ENCODE results near the gene TENM4. TPM values are rescaled to one million over a fixed set of nuclear protein-coding genes. Genes with fewer than 3 reads are reported as not detected.
A peak's percentile ranks its signal among the peaks of the same experiment; 100 is the strongest.

Gene TENM4
- total RNA-seq, 2 experiments from 2014 or later, result not detected

DNA sequence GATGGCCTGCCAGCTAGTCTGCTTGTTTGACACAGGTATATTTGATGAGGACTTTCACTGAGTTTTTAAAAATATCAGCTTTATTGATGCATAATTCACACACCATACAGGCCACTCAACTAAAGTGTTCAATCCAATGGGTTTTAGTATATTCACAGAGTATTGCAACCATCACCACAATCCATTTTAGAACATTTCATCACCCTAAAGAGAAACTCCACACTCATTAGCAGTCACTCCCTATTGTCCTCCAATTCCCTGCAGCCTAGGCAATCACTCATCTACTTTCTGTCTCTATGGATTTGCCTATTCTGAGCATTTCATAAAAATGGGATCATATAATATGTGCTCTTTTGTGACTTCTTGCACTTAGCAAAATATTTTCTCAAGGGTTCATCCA is 468.2 kb downstream of the TENM4 start:
- TF ChIP-seq, protein P1, sequence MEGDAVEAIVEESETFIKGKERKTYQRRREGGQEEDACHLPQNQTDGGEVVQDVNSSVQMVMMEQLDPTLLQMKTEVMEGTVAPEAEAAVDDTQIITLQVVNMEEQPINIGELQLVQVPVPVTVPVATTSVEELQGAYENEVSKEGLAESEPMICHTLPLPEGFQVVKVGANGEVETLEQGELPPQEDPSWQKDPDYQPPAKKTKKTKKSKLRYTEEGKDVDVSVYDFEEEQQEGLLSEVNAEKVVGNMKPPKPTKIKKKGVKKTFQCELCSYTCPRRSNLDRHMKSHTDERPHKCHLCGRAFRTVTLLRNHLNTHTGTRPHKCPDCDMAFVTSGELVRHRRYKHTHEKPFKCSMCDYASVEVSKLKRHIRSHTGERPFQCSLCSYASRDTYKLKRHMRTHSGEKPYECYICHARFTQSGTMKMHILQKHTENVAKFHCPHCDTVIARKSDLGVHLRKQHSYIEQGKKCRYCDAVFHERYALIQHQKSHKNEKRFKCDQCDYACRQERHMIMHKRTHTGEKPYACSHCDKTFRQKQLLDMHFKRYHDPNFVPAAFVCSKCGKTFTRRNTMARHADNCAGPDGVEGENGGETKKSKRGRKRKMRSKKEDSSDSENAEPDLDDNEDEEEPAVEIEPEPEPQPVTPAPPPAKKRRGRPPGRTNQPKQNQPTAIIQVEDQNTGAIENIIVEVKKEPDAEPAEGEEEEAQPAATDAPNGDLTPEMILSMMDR (IDR thresholded peaks at IDR 0.05), result no peak
- DNase-seq (no peak), ATAC-seq (no peak)
- H3K27me3 Mint-ChIP-seq, result peaks cover 1% of the 10 kb centered on the region
- H3K27ac Mint-ChIP-seq, result no peak overlapping the region
- CTCF ChIA-PET, result no interaction called here
- H3K36me3 Mint-ChIP-seq (ENCODE audit: low read depth), result no peaks in the 10 kb centered on the region
- POLR2A ChIA-PET, result no interaction called here
- no peak overlapping the region for H3K4me3 Mint-ChIP-seq
- intact Hi-C loops (cut with micrococcal nuclease), result no loop called here
- peaks cover 3% of the 10 kb centered on the region for H3K9me3 Mint-ChIP-seq
- no peaks in the 10 kb centered on the region for H3K4me1 Mint-ChIP-seq (ENCODE audit: low read depth)

DNA sequence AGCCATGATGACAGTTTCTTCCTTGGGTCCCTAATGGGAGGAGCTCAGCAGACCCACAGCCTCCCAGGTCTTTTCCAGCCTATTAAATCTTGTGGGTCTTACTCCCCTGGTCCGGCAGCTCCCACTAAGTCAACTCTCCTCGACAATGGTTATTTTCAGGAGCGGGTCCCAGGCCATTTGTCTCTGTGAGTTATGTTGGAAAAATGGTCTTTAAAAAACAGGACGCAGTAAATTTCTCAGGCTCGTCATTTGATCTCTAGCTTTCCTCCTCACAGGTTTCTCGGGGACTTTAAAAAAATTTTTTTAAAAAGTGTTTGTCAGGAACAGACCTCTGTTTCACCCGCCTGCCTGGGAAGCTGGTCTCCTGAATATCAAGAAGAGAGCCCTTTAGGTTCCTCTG is 468.7 kb downstream of the TENM4 start:
- no peaks in the 10 kb centered on the region for H3K4me1 Mint-ChIP-seq (ENCODE audit: low read depth)
- peaks cover 1% of the 10 kb centered on the region for H3K27me3 Mint-ChIP-seq
- TF ChIP-seq, protein P1 (IDR thresholded peaks at IDR 0.05), result no peak
- POLR2A ChIA-PET, result no interaction called here
- CTCF ChIA-PET, result no interaction called here
- H3K9me3 Mint-ChIP-seq, result no peaks in the 10 kb centered on the region
- no peaks in the 10 kb centered on the region for H3K36me3 Mint-ChIP-seq (ENCODE audit: low read depth)
- DNase-seq (no peak), ATAC-seq (no peak)
- H3K4me3 Mint-ChIP-seq, result no peak overlapping the region
- intact Hi-C loops (cut with micrococcal nuclease), result no loop called here
- no peak overlapping the region for H3K27ac Mint-ChIP-seq

DNA sequence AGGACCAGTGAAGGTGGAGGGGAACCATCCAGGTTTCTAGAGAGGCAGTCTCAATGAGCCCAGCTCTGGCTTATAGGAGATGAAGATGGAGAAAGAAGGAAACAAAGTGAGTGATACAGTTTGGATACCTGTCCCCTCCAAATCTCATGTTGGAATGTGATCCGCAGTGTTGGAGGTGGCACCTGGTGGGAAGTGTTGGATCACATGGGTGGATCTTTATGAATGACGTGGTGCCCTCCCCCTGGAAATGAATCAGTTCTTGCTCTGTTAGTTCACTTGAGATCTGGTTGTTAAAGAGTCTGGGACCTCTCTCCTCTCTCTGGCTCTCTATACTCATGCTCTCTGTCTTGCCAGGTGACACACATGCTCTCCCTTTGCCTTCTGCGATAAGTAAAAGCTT is 473.0 kb downstream of the TENM4 start:
- H3K4me1 Mint-ChIP-seq (ENCODE audit: low read depth), result no peaks in the 10 kb centered on the region
- no peaks in the 10 kb centered on the region for H3K36me3 Mint-ChIP-seq (ENCODE audit: low read depth)
- no peak overlapping the region for H3K4me3 Mint-ChIP-seq
- H3K9me3 Mint-ChIP-seq, result no peaks in the 10 kb centered on the region
- intact Hi-C loops (cut with micrococcal nuclease), result no loop called here
- no peak overlapping the region for H3K27ac Mint-ChIP-seq
- no peak for ATAC-seq
- no peak for DNase-seq
- CTCF ChIA-PET, result interaction anchor here (1.6 kb wide), 1 partner anchor 10 kb away, joined by 4 read pairs; no protein-coding TSS in a partner anchor
- TF ChIP-seq, protein P1 (IDR thresholded peaks at IDR 0.05), result no peak
- peaks cover 10% of the 10 kb centered on the region for H3K27me3 Mint-ChIP-seq
- POLR2A ChIA-PET, result no interaction called here

DNA sequence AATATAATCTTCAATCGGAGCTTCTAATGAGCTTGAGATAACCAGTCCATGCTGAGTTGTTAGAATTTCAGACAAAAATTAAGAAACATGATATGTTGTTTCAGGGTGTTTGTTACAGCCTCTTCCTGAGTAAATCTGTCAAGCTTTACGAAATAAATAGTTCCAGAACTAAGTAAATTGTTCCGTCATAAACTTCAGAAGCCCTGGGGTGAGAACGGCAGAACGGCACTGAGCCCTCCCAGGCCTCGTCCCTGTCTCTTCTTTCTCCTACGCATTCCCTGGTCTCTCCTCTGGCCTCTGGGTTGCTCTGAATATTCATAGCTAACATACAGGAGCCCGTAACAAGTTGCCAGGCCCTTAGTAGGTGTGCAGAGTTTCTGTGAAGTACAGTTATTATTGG is 475.4 kb downstream of the TENM4 start:
- TF ChIP-seq, protein P1 (IDR thresholded peaks at IDR 0.05), result no peak
- DNase-seq (no peak), ATAC-seq (no peak)
- H3K27ac Mint-ChIP-seq, result no peak overlapping the region
- H3K27me3 Mint-ChIP-seq, result peaks cover 25% of the 10 kb centered on the region
- H3K4me1 Mint-ChIP-seq (ENCODE audit: low read depth), result peaks cover 4% of the 10 kb centered on the region
- H3K36me3 Mint-ChIP-seq (ENCODE audit: low read depth), result no peaks in the 10 kb centered on the region
- H3K9me3 Mint-ChIP-seq, result no peaks in the 10 kb centered on the region
- ChIA-PET CTCF (no interaction called here), POLR2A (no interaction called here)
- H3K4me3 Mint-ChIP-seq, result no peak overlapping the region
- intact Hi-C loops (cut with micrococcal nuclease), result no loop called here

DNA sequence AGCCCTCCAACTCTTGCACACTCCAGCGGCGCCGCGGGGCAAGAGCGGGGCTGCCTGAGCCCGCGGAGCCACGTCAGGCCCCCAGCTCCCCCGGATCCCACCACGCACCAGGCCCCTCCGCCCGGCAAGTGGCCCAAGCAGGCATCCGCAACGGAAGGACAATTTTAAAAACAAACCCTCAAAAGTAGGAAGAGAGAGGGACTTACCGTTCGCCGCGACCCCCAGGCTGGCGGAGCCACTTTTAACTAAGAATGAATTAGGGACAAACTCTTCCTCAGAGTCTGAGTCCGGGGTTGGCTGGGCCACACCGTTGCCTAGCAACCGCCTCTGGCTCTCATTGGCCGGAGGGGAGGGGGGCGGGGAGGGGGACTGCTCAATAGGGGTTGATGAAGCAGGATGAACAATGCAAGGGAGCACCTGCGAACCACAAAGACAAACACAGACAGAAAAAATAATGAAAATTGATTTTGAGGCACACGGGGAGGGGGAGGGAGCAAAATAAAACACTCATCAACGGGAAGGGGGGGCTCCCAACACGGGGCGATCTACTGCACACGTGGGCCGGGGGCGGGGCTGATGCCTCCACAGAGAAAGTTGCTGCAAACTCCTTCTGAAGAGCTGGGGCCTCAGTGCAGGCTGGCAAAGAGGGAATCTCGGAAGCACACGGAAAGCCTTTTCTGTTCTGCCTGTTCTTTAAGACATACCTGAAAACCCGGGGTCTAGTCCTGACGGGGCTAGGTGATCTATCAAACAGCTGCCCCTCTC is 478.7 kb downstream of the TENM4 start:
- Mint-ChIP-seq H3K27me3 (peaks cover 26% of the 10 kb centered on the region), H3K27ac (no peak overlapping the region), H3K9me3 (no peaks in the 10 kb centered on the region), H3K4me3 (no peak overlapping the region), H3K36me3 (ENCODE audit: low read depth) (no peaks in the 10 kb centered on the region), H3K4me1 (ENCODE audit: low read depth) (peaks cover 4% of the 10 kb centered on the region)
- POLR2A ChIA-PET, result no interaction called here
- DNase-seq (peak; percentile 7), ATAC-seq (no peak)
- CTCF ChIA-PET, result no interaction called here
- intact Hi-C loops (cut with micrococcal nuclease), result no loop called here
- TF ChIP-seq, protein P1 (IDR thresholded peaks at IDR 0.05), result no peak

Data from activated CD8-positive, alpha-beta T cell treated with anti-CD3 and anti-CD28 coated beads for 36 hours (primary cell).